ENCODE data around the gene TCF4. TPM values are rescaled to one million over a fixed set of nuclear protein-coding genes. Genes with fewer than 3 reads are reported as not detected.
A peak's percentile ranks its signal among the peaks of the same experiment; 100 is the strongest.

Gene TCF4
- total and polyA plus RNA-seq, 4 donors: 4.3 to 15.3 (median 11.5) TPM

GRCh38 chr18:55328301-55328700 lies 259.7 kb downstream of the TCF4 start:
- Histone ChIP-seq H3K27ac (ENCODE audit: low read depth in 1 of 2, low read length in 2 of 2) (peak overlapping the region in 1 of 2 donors; percentile 43), H3K9me3 (ENCODE audit: control insufficient read depth in 4 of 4, low read length in 3 of 4) (no peaks in the 10 kb centered on the region), H3K9ac (ENCODE audit: low read depth in 1 of 2, low read length in 2 of 2) (no peak overlapping the region), H3K4me3 (ENCODE audit: low read depth in 1 of 3, low read length in 3 of 3) (no peak overlapping the region), H3K4me1 (ENCODE audit: control insufficient read depth in 4 of 4, insufficient read depth in 4 of 4, low read length in 3 of 4) (peaks cover 0 to 4% (median 0%) of the 10 kb centered on the region in 4 donors), H3K36me3 (ENCODE audit: control insufficient read depth in 4 of 4, insufficient read depth in 3 of 4, low read depth in 1 of 4, low read length in 3 of 4) (no peaks in the 10 kb centered on the region), H3K27me3 (ENCODE audit: control insufficient read depth in 4 of 4, insufficient read depth in 4 of 4, low read length in 3 of 4) (peaks cover 0 to 3% (median 0%) of the 10 kb centered on the region in 4 donors)
- TF ChIP-seq MAX (IDR thresholded peaks at IDR 0.05) (no peak), YY1 (IDR thresholded peaks at IDR 0.05) (peak; percentile 19)
- 51% methylated on average over 4 of the region's 4 CpGs for WGBS
- DNase-seq (ENCODE audit: low spot score): no peak

DNA sequence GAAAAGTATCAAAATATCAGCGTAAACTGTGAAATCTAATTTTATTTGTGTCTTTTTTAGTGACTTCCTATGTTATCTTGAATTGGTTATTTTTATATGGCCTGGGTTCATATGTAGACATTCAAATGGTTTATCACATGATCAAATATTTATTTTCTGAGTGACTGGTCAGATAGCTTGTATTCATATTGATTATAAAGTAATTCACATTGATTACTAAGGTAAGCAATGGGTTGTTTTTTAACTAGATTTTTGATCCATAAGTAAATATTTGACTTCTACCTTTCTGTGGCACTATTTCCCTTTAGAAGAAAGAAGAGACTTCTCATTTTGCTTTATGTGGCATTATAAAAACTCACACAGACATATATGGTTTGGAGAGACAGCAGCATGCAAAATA lies 260.5 kb downstream of the TCF4 start:
- Histone ChIP-seq H3K4me3 (ENCODE audit: low read depth in 1 of 3, low read length in 3 of 3) (no peak overlapping the region), H3K36me3 (ENCODE audit: control insufficient read depth in 4 of 4, insufficient read depth in 3 of 4, low read depth in 1 of 4, low read length in 3 of 4) (no peaks in the 10 kb centered on the region), H3K27me3 (ENCODE audit: control insufficient read depth in 4 of 4, insufficient read depth in 4 of 4, low read length in 3 of 4) (peaks cover 0 to 3% (median 2%) of the 10 kb centered on the region in 4 donors), H3K9ac (ENCODE audit: low read depth in 1 of 2, low read length in 2 of 2) (no peak overlapping the region), H3K9me3 (ENCODE audit: control insufficient read depth in 4 of 4, low read length in 3 of 4) (no peaks in the 10 kb centered on the region), H3K27ac (ENCODE audit: low read depth in 1 of 2, low read length in 2 of 2) (peak overlapping the region in 1 of 2 donors; percentile 43), H3K4me1 (ENCODE audit: control insufficient read depth in 4 of 4, insufficient read depth in 4 of 4, low read length in 3 of 4) (peaks cover 0 to 4% (median 0%) of the 10 kb centered on the region in 4 donors)
- DNase-seq (ENCODE audit: low spot score): no peak
- 46% methylated on average over 1 of the region's 1 CpG for WGBS
- TF ChIP-seq, protein P1, sequence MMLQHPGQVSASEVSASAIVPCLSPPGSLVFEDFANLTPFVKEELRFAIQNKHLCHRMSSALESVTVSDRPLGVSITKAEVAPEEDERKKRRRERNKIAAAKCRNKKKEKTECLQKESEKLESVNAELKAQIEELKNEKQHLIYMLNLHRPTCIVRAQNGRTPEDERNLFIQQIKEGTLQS (IDR thresholded peaks at IDR 0.05): no peak
- TF ChIP-seq, protein P2, sequence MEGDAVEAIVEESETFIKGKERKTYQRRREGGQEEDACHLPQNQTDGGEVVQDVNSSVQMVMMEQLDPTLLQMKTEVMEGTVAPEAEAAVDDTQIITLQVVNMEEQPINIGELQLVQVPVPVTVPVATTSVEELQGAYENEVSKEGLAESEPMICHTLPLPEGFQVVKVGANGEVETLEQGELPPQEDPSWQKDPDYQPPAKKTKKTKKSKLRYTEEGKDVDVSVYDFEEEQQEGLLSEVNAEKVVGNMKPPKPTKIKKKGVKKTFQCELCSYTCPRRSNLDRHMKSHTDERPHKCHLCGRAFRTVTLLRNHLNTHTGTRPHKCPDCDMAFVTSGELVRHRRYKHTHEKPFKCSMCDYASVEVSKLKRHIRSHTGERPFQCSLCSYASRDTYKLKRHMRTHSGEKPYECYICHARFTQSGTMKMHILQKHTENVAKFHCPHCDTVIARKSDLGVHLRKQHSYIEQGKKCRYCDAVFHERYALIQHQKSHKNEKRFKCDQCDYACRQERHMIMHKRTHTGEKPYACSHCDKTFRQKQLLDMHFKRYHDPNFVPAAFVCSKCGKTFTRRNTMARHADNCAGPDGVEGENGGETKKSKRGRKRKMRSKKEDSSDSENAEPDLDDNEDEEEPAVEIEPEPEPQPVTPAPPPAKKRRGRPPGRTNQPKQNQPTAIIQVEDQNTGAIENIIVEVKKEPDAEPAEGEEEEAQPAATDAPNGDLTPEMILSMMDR (IDR thresholded peaks at IDR 0.05; ENCODE audit: low read depth, low read length, missing input control): no peak
- TF ChIP-seq FOXA2 (IDR thresholded peaks at IDR 0.05) (peak; percentile 35), YY1 (IDR thresholded peaks at IDR 0.05) (no peak), TAF1 (conservative IDR thresholded peaks at IDR 0.05) (no peak)

GRCh38 chr18:55326134-55326533 lies 261.9 kb downstream of the TCF4 start:
- no peak for DNase-seq (ENCODE audit: low spot score)
- Histone ChIP-seq H3K36me3 (ENCODE audit: control insufficient read depth in 4 of 4, insufficient read depth in 3 of 4, low read depth in 1 of 4, low read length in 3 of 4) (no peaks in the 10 kb centered on the region), H3K27me3 (ENCODE audit: control insufficient read depth in 4 of 4, insufficient read depth in 4 of 4, low read length in 3 of 4) (peaks cover 0 to 3% (median 0%) of the 10 kb centered on the region in 4 donors), H3K27ac (ENCODE audit: low read depth in 1 of 2, low read length in 2 of 2) (no peak overlapping the region), H3K9ac (ENCODE audit: low read depth in 1 of 2, low read length in 2 of 2) (no peak overlapping the region), H3K4me1 (ENCODE audit: control insufficient read depth in 4 of 4, insufficient read depth in 4 of 4, low read length in 3 of 4) (peaks cover 0 to 5% (median 2%) of the 10 kb centered on the region in 4 donors), H3K9me3 (ENCODE audit: control insufficient read depth in 4 of 4, low read length in 3 of 4) (no peaks in the 10 kb centered on the region), H3K4me3 (ENCODE audit: low read depth in 1 of 3, low read length in 3 of 3) (no peak overlapping the region)
- TF ChIP-seq HNF4A (conservative IDR thresholded peaks at IDR 0.05): no peak
- no peak for TF ChIP-seq RAD21 (IDR thresholded peaks at IDR 0.05)
- no peak for TF ChIP-seq GABPA (IDR thresholded peaks at IDR 0.05 in 1 of 2, conservative IDR thresholded peaks at IDR 0.05 in 1 of 2)
- TF ChIP-seq SP1 (IDR thresholded peaks at IDR 0.05): no peak
- TF ChIP-seq EGR1 (IDR thresholded peaks at IDR 0.05; ENCODE audit: low read depth in 2 of 2): no peak
- no peak for TF ChIP-seq FOXA1 (IDR thresholded peaks at IDR 0.05)

- Histone ChIP-seq H3K4me3 (ENCODE audit: low read depth in 1 of 3, low read length in 3 of 3) (no peak overlapping the region), H3K9me3 (ENCODE audit: control insufficient read depth in 4 of 4, low read length in 3 of 4) (no peaks in the 10 kb centered on the region), H3K27ac (ENCODE audit: low read depth in 1 of 2, low read length in 2 of 2) (no peak overlapping the region), H3K9ac (ENCODE audit: low read depth in 1 of 2, low read length in 2 of 2) (no peak overlapping the region), H3K27me3 (ENCODE audit: control insufficient read depth in 4 of 4, insufficient read depth in 4 of 4, low read length in 3 of 4) (peaks cover 0 to 3% (median 0%) of the 10 kb centered on the region in 4 donors), H3K36me3 (ENCODE audit: control insufficient read depth in 4 of 4, insufficient read depth in 3 of 4, low read depth in 1 of 4, low read length in 3 of 4) (no peaks in the 10 kb centered on the region), H3K4me1 (ENCODE audit: control insufficient read depth in 4 of 4, insufficient read depth in 4 of 4, low read length in 3 of 4) (peaks cover 0 to 5% (median 2%) of the 10 kb centered on the region in 4 donors)
- WGBS: 76% methylated on average over 5 of the region's 5 CpGs
- DNase-seq (ENCODE audit: low spot score): no peak
- TF ChIP-seq FOXA2 (IDR thresholded peaks at IDR 0.05): no peak
- TF ChIP-seq RXRA (IDR thresholded peaks at IDR 0.05): no peak
- no peak for TF ChIP-seq HNF4G (IDR thresholded peaks at IDR 0.05)
- TF ChIP-seq, protein P2 (IDR thresholded peaks at IDR 0.05; ENCODE audit: low read depth, low read length, missing input control): no peak
- TF ChIP-seq HNF4A (conservative IDR thresholded peaks at IDR 0.05): no peak
- no peak for TF ChIP-seq REST (IDR thresholded peaks at IDR 0.05)
These were observed 263.8 kb downstream of the TCF4 start for GRCh38 chr18:55324166-55324565.
